ENCODE results near the gene DGCR8.

Gene DGCR8

DNA sequence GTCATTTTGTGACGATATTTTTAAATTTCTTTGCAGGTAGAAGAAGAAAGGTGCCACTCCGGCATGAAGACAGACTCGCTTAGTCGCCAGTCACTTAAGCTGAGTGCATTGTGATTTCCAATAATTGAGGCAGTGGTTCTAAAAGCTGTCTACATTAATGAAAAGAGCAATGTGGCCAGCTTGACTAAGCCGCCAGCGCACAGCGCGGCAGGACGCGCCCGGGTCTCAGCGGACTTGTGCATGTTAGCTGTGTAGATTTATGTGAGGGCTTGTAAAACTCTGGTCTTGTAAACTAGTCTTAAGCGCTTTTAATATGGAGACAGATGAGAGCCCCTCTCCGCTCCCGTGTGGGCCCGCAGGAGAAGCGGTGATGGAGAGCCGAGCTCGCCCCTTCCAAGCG is 5.6 kb downstream of the DGCR8 start:
- no peaks in the 10 kb centered on the region for H3K27me3 ChIP-seq
- H3K36me3 ChIP-seq, result peaks cover 49 to 55% (median 51%) of the 10 kb centered on the region in 3 donors
- intact Hi-C loops (cut with DNase I; ENCODE audit: low total_unique reads), result no loop called here
- TF ChIP-seq, protein P1, sequence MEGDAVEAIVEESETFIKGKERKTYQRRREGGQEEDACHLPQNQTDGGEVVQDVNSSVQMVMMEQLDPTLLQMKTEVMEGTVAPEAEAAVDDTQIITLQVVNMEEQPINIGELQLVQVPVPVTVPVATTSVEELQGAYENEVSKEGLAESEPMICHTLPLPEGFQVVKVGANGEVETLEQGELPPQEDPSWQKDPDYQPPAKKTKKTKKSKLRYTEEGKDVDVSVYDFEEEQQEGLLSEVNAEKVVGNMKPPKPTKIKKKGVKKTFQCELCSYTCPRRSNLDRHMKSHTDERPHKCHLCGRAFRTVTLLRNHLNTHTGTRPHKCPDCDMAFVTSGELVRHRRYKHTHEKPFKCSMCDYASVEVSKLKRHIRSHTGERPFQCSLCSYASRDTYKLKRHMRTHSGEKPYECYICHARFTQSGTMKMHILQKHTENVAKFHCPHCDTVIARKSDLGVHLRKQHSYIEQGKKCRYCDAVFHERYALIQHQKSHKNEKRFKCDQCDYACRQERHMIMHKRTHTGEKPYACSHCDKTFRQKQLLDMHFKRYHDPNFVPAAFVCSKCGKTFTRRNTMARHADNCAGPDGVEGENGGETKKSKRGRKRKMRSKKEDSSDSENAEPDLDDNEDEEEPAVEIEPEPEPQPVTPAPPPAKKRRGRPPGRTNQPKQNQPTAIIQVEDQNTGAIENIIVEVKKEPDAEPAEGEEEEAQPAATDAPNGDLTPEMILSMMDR (IDR thresholded peaks at IDR 0.05), result no peak
- peaks cover 6 to 46% (median 38%) of the 10 kb centered on the region in 4 donors for H3K4me1 ChIP-seq
- H3K4me3 ChIP-seq, result no peak overlapping the region
- DNase-seq, result peak in 1 of 2 donors; percentile 35
- no peaks in the 10 kb centered on the region for H3K9me3 ChIP-seq
- H3K27ac ChIP-seq, result no peak overlapping the region

DNA sequence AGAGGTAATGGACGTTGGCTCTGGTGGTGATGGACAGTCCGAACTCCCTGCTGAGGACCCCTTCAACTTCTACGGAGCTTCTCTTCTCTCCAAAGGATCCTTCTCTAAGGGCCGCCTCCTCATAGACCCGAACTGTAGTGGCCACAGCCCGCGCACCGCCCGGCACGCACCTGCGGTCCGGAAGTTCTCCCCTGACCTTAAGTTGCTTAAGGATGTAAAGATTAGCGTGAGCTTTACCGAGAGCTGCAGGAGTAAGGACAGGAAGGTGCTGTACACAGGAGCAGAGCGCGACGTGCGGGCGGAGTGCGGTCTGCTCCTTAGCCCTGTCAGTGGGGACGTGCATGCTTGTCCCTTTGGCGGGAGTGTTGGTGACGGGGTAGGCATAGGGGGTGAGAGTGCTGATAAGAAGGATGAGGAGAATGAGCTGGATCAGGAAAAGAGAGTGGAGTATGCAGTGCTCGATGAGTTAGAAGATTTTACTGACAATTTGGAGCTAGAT is 6.1 kb downstream of the DGCR8 start:
- TF ChIP-seq, protein P1 (IDR thresholded peaks at IDR 0.05), result no peak
- intact Hi-C loops (cut with DNase I; ENCODE audit: low total_unique reads), result no loop called here
- H3K27me3 ChIP-seq, result no peaks in the 10 kb centered on the region
- peaks cover 54 to 60% (median 56%) of the 10 kb centered on the region in 3 donors for H3K36me3 ChIP-seq
- no peaks in the 10 kb centered on the region for H3K9me3 ChIP-seq
- H3K4me1 ChIP-seq, result peaks cover 6 to 41% (median 34%) of the 10 kb centered on the region in 4 donors
- no peak overlapping the region for H3K4me3 ChIP-seq
- DNase-seq, result peak in 1 of 2 donors; percentile 41
- H3K27ac ChIP-seq, result no peak overlapping the region

DNA sequence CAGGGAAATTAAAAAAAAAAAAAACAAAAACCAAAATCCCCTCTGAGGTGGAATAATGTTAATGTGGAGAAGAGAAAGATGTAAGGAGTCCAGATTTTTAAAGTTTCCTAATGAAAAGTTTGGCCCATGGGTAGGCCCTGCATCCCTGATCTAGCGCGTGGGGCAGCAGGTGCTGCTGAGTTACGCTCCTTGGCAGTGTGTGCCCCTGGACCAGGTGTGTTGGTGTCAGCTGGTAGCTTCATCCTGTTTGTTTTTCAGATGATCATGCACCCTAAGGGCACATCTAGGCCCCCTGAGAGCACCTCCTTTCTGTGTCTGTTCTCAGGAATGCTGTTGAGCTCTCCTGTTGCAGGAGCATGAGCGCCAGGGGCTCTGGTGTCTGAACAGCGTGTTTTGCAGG is 6.7 kb downstream of the DGCR8 start:
- H3K36me3 ChIP-seq, result peaks cover 60 to 66% (median 62%) of the 10 kb centered on the region in 3 donors
- H3K27me3 ChIP-seq, result no peaks in the 10 kb centered on the region
- no peak for DNase-seq
- H3K4me3 ChIP-seq, result no peak overlapping the region
- no peak overlapping the region for H3K27ac ChIP-seq
- intact Hi-C loops (cut with DNase I; ENCODE audit: low total_unique reads), result no loop called here
- peaks cover 6 to 35% (median 28%) of the 10 kb centered on the region in 4 donors for H3K4me1 ChIP-seq
- TF ChIP-seq, protein P1 (IDR thresholded peaks at IDR 0.05), result no peak
- H3K9me3 ChIP-seq, result no peaks in the 10 kb centered on the region

DNA sequence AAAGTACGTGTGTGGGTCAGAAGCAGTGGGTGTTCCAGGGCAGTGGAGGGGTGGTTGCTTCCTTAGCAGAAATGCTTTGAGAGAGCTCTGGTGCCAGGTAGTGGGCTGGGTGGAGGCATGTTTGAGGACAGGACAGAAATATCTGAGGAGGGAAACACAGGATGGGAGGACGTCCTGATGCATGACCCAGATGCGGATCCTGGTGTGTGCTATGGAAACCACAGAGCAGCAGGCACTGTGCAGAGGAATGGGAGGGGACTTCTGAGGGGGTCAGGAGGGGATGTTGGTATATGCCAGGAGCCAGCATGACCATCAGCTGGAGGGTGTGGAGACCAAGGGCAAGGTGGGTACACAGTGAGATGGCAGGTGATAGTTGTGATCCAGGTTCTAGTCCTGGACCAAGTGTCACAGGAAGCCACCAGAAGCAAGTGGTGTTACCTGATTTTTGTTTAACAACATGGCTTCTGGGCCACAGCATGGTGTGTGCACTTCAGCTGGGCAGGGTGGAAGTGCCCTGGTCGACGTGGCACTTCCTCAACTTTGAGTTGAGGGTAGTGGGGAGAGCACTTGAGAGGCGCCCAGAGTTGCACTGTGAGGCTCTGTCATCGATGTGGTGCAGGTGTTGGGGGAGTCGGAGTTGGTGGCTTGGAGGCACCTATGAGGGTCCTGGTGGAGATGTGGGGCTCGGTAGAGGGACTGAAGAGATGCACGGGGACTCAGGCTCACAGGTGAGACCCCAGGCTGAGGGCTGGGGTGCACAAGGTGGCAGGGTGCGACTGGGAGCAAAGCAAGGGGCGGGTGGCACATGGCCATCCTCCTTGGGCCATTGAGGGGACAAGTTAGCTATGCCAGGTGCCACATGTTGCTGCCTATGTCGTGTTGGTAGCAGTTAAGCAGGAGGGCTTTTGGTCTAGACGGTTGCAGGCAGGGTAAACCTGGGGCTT is 7.5 kb downstream of the DGCR8 start:
- DNase-seq, result peak in 1 of 2 donors; percentile 51
- intact Hi-C loops (cut with DNase I; ENCODE audit: low total_unique reads), result loop anchor here (2.0 kb wide), 1 partner anchor 21 kb away; no protein-coding TSS in a partner anchor
- TF ChIP-seq, protein P1 (IDR thresholded peaks at IDR 0.05), result no peak
- H3K27me3 ChIP-seq, result no peaks in the 10 kb centered on the region
- no peak overlapping the region for H3K27ac ChIP-seq
- no peaks in the 10 kb centered on the region for H3K9me3 ChIP-seq
- no peak overlapping the region for H3K4me3 ChIP-seq
- H3K4me1 ChIP-seq, result peaks cover 6 to 27% (median 19%) of the 10 kb centered on the region in 4 donors
- peaks cover 69 to 71% (median 70%) of the 10 kb centered on the region in 3 donors for H3K36me3 ChIP-seq

DNA sequence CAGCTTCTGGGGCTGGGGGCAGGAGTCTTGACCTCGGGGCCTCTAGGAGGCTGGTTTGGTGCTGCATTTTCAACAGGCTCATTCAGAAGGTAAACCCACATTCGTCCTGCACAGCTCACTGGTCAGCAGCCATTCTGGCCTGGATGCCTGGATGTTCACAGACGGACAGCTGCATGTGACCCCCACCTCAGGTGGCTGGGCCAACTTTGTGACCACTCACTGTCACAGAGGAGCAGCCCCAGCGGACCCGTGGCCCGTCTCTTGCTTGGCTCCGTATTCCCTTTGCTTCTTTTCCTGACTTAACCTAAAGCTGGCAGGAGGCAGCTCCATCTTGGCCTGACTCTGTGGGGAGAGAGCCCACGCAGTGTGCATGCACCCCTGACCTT is 8.2 kb downstream of the DGCR8 start:
- DNase-seq, result peak in 1 of 2 donors; percentile 37
- intact Hi-C loops (cut with DNase I; ENCODE audit: low total_unique reads), result loop anchor here (2.0 kb wide), 1 partner anchor 21 kb away; no protein-coding TSS in a partner anchor
- peaks cover 75 to 78% (median 77%) of the 10 kb centered on the region in 3 donors for H3K36me3 ChIP-seq

More for the DNA sequence above, 8.2 kb downstream of the DGCR8 start:
- Histone ChIP-seq H3K4me3 (no peak overlapping the region), H3K9me3 (no peaks in the 10 kb centered on the region), H3K4me1 (peaks cover 6 to 24% (median 14%) of the 10 kb centered on the region in 4 donors), H3K27ac (no peak overlapping the region), H3K27me3 (no peaks in the 10 kb centered on the region)
- TF ChIP-seq, protein P1 (IDR thresholded peaks at IDR 0.05), result no peak

Measured in tibial artery (tissue), 4 donors.